Measurements from ENCODE around the gene PTGFRN. TPM values are rescaled to one million over a fixed set of nuclear protein-coding genes. Genes with fewer than 3 reads are reported as not detected.

PTGFRN gene
- total and polyA plus RNA-seq, 2 of the 8 experiments (the other 6 are each of a cell fraction or from before 2014, with no cell fraction given) = 13.0 to 32.6 TPM

DNA sequence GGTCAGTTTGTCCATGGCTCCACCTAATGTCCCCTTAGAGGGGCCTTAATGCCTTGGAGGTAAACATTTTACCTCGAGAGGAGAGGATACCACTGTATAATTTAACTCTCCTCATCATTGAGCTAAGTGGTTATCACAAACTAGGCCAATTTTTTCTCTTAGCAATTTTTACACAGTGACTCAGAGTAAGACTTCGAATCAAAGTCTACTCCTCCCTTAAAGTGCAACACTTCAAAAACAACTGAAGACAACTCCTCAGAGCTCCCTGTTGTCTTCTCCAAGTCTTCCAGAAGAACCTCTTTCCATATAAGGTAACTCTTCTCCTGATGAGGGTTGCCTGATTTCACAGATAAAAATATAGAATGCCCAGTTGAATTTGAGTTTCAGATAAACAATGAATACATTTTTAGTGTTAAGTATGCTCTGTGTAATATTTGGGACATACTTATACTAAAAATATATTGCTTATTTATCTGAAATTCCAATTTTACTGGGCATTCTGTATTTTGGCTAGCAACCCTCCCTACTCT lies 4.9 kb upstream of the PTGFRN start:
- peaks cover 4% of the 10 kb centered on the region for H3K23me2 ChIP-seq (ENCODE audit: low read depth, low read length)
- no peak overlapping the region for H2BK15ac ChIP-seq (ENCODE audit: low read length)
- no peaks in the 10 kb centered on the region for H3K9me3 ChIP-seq (ENCODE audit: insufficient read depth in 2 of 2, low read depth in 1 of 2, low read length in 1 of 2)
- no peak for DNase-seq (ENCODE audit: low read depth in 1 of 2, low spot score in 2 of 2)
- no peak overlapping the region for H3K18ac ChIP-seq (ENCODE audit: extremely low read depth, low read length)
- no peaks in the 10 kb centered on the region for H3K79me2 ChIP-seq (ENCODE audit: control insufficient read depth in 1 of 2, insufficient read depth in 2 of 2, low read length in 2 of 2)
- no peak overlapping the region for H4K5ac ChIP-seq (ENCODE audit: insufficient read length, low read depth, low read length)
- H3K56ac ChIP-seq (replicated peaks; ENCODE audit: insufficient read length, low read depth, low read length) = no peak overlapping the region
- no peak overlapping the region for H2BK20ac ChIP-seq (ENCODE audit: low read length)
- no peak overlapping the region for H4K8ac ChIP-seq (ENCODE audit: extremely low read depth, insufficient read depth, low read length)
- H3K27ac ChIP-seq (ENCODE audit: low read depth, low read length) = no peak overlapping the region
- WGBS, 2 experiments (ENCODE audit: extremely low coverage in 1 of 2, insufficient coverage in 1 of 2, insufficient read length in 1 of 2, insufficient replicate concordance in 2 of 2, low coverage in 1 of 2, low lambda C conversion rate in 2 of 2, missing lambda C conversion rate in 1 of 2) = 79% methylated on average over 2 of the region's 2 CpGs; no CpG with 5 or more reads in 1 of the 2 experiments
- H3K27me3 ChIP-seq (replicated peaks in 1 of 4; ENCODE audit: control insufficient read depth in 3 of 4, extremely low read depth in 1 of 4, insufficient read depth in 3 of 4, low read length in 3 of 4) = no peaks in the 10 kb centered on the region
- H3K4me1 ChIP-seq (replicated peaks in 1 of 4; ENCODE audit: control insufficient read depth in 3 of 4, insufficient read depth in 4 of 4, low read length in 3 of 4) = peaks cover 0 to 4% (median 2%) of the 10 kb centered on the region in 4 experiments; a peak in 2 of 7 replicates
- H3K4me3 ChIP-seq (ENCODE audit: extremely low read depth in 1 of 4, insufficient read depth in 2 of 4, low read depth in 3 of 4, low read length in 4 of 4) = no peak overlapping the region
- no peak overlapping the region for H4K91ac ChIP-seq (replicated peaks; ENCODE audit: insufficient read length, low read length)
- FAIRE-seq = no peak
- H2AFZ ChIP-seq (ENCODE audit: low read length) = no peak overlapping the region
- H2BK120ac ChIP-seq (replicated peaks; ENCODE audit: low read depth, low read length) = no peak overlapping the region
- CTCF ChIA-PET (ENCODE audit: partially characterized antibody) = no interaction called here
- no peaks in the 10 kb centered on the region for H4K20me1 ChIP-seq (replicated peaks in 1 of 2; ENCODE audit: control insufficient read depth in 1 of 2, insufficient read depth in 2 of 2, low read length in 2 of 2)
- H3K23ac ChIP-seq (ENCODE audit: insufficient read length) = no peak overlapping the region
- no peak overlapping the region for H3K9ac ChIP-seq (replicated peaks in 1 of 4; ENCODE audit: extremely low read depth in 1 of 4, low read depth in 3 of 4, low read length in 3 of 4)
- H3K36me3 ChIP-seq (ENCODE audit: control insufficient read depth in 2 of 4, insufficient read depth in 4 of 4, low read length in 3 of 4) = no peaks in the 10 kb centered on the region
- no peak overlapping the region for H3K4ac ChIP-seq (replicated peaks; ENCODE audit: insufficient read length, low read depth, low read length)
- H3K4me2 ChIP-seq (ENCODE audit: insufficient read depth in 1 of 2, low read depth in 2 of 2, low read length in 2 of 2) = no peak overlapping the region
- H2BK12ac ChIP-seq (ENCODE audit: low read depth, low read length) = no peak overlapping the region
- H3K79me1 ChIP-seq (ENCODE audit: low read depth, low read length) = no peaks in the 10 kb centered on the region
- H2AK5ac ChIP-seq (ENCODE audit: low read depth, low read length) = no peak overlapping the region
- POLR2A ChIA-PET (ENCODE audit: partially characterized antibody) = no interaction called here
- H2BK5ac ChIP-seq (ENCODE audit: low read depth, low read length) = no peak overlapping the region
- H3K14ac ChIP-seq (ENCODE audit: insufficient read length) = no peak overlapping the region
- no peak for TF ChIP-seq SUZ12 (IDR thresholded peaks at IDR 0.05; ENCODE audit: low read length)
- TF ChIP-seq TAF7 (optimal IDR thresholded peaks at IDR 0.05; ENCODE audit: borderline replicate concordance, low read depth, low read length) = no peak
- no peak for TF ChIP-seq PHF8 (conservative IDR thresholded peaks at IDR 0.05; ENCODE audit: low read depth, low read length)
- no peak for TF ChIP-seq SIN3A (conservative IDR thresholded peaks at IDR 0.05 in 1 of 2, IDR thresholded peaks at IDR 0.05 in 1 of 2; ENCODE audit: low read depth in 1 of 2, low read length in 2 of 2)
- no peak for TF ChIP-seq EZH2 (IDR thresholded peaks at IDR 0.05; ENCODE audit: low read depth, low read length, severe bottlenecking)
- no peak for TF ChIP-seq CBX8 (IDR thresholded peaks at IDR 0.05; ENCODE audit: borderline replicate concordance, low read depth, low read length)
- TF ChIP-seq RXRA (IDR thresholded peaks at IDR 0.05; ENCODE audit: insufficient read depth, low read depth, low read length) = no peak
- TF ChIP-seq RFX5 (IDR thresholded peaks at IDR 0.05; ENCODE audit: borderline replicate concordance, low read depth, low read length) = no peak

Data from H1 (cell line).